Stimulated activated naive CD8-positive, alpha-beta T cell treated with anti-CD3 and anti-CD28 coated beads, Interleukin-15, Interleukin-2, amounts not matched to agents 100 ng/mL and 50 ng/mL, for 24 hours (primary cell): Measurements from ENCODE around the gene GAPDHS.
A peak's percentile ranks its signal among the peaks of the same experiment; 100 is the strongest.

ENCODE experiments used
- H3K27ac Mint-ChIP-seq: one replicate; pipeline ENCODE4 v1.8.0; 2021; ENCODE audit warnings: mild to moderate bottlenecking, mixed read lengths
- H3K27me3 Mint-ChIP-seq: one replicate; pipeline ENCODE4 v1.8.0; 2021; ENCODE audit warnings: mixed read lengths
- H3K36me3 Mint-ChIP-seq: one replicate; pipeline ENCODE4 v1.8.0; 2021; ENCODE audit warnings: low read depth, mixed read lengths
- H3K4me1 Mint-ChIP-seq: one replicate; pipeline ENCODE4 v1.8.0; 2021; ENCODE audit warnings: low read depth, mixed read lengths
- H3K4me3 Mint-ChIP-seq: one replicate; pipeline ENCODE4 v1.8.0; 2021; ENCODE audit warnings: mild to moderate bottlenecking, mixed read lengths
- H3K9me3 Mint-ChIP-seq: one replicate; pipeline ENCODE4 v1.8.0; 2021; ENCODE audit warnings: mixed read lengths

The GAPDHS gene

GRCh38 chr19:35555301-35556005 is 22.2 kb downstream of the GAPDHS start:
- Mint-ChIP-seq H3K27me3 (peaks cover 29% of the 10 kb centered on the region), H3K27ac (no peak overlapping the region), H3K9me3 (no peaks in the 10 kb centered on the region), H3K4me3 (no peak overlapping the region), H3K36me3 (peaks cover 6% of the 10 kb centered on the region), H3K4me1 (peaks cover 9% of the 10 kb centered on the region)

GRCh38 chr19:35556025-35556590 is 22.9 kb downstream of the GAPDHS start:
- Mint-ChIP-seq H3K9me3 (no peaks in the 10 kb centered on the region), H3K27ac (no peak overlapping the region), H3K27me3 (peaks cover 33% of the 10 kb centered on the region), H3K4me3 (no peak overlapping the region), H3K4me1 (peaks cover 9% of the 10 kb centered on the region), H3K36me3 (no peaks in the 10 kb centered on the region)

- H3K4me3 Mint-ChIP-seq, result peak overlapping the region; percentile 48
- H3K27me3 Mint-ChIP-seq, result peaks cover 40% of the 10 kb centered on the region
- H3K27ac Mint-ChIP-seq, result no peak overlapping the region
Measured at GRCh38 chr19:35556846-35557538, 23.7 kb downstream of the GAPDHS start.

GRCh38 chr19:35557539-35558399 is 24.5 kb downstream of the GAPDHS start:
- peaks cover 43% of the 10 kb centered on the region for H3K27me3 Mint-ChIP-seq
- H3K9me3 Mint-ChIP-seq, result no peaks in the 10 kb centered on the region
- no peak overlapping the region for H3K27ac Mint-ChIP-seq
- H3K36me3 Mint-ChIP-seq, result no peaks in the 10 kb centered on the region
- peak overlapping the region; percentile 71 for H3K4me3 Mint-ChIP-seq
- peaks cover 9% of the 10 kb centered on the region for H3K4me1 Mint-ChIP-seq

More at GRCh38 chr19:35556846-35557538, 23.7 kb downstream of the GAPDHS start:
- Mint-ChIP-seq H3K9me3 (no peaks in the 10 kb centered on the region), H3K36me3 (no peaks in the 10 kb centered on the region), H3K4me1 (peaks cover 9% of the 10 kb centered on the region)

- H3K36me3 Mint-ChIP-seq, result no peaks in the 10 kb centered on the region
- peaks cover 9% of the 10 kb centered on the region for H3K4me1 Mint-ChIP-seq
- H3K27ac Mint-ChIP-seq, result no peak overlapping the region
- H3K4me3 Mint-ChIP-seq, result peak overlapping the region; percentile 15
- H3K9me3 Mint-ChIP-seq, result no peaks in the 10 kb centered on the region
- H3K27me3 Mint-ChIP-seq, result peaks cover 43% of the 10 kb centered on the region
Measured at GRCh38 chr19:35558400-35559280, 25.4 kb downstream of the GAPDHS start.

- H3K27me3 Mint-ChIP-seq, result peaks cover 43% of the 10 kb centered on the region
Measured at GRCh38 chr19:35559281-35559659, 26.0 kb downstream of the GAPDHS start.

GRCh38 chr19:35559781-35560180 is 26.5 kb downstream of the GAPDHS start:
- H3K4me3 Mint-ChIP-seq, result no peak overlapping the region
- peaks cover 43% of the 10 kb centered on the region for H3K27me3 Mint-ChIP-seq
- H3K9me3 Mint-ChIP-seq, result no peaks in the 10 kb centered on the region
- H3K36me3 Mint-ChIP-seq, result no peaks in the 10 kb centered on the region
- peaks cover 9% of the 10 kb centered on the region for H3K4me1 Mint-ChIP-seq
- no peak overlapping the region for H3K27ac Mint-ChIP-seq

More at GRCh38 chr19:35559281-35559659, 26.0 kb downstream of the GAPDHS start:
- H3K36me3 Mint-ChIP-seq, result no peaks in the 10 kb centered on the region
- H3K4me1 Mint-ChIP-seq, result peaks cover 9% of the 10 kb centered on the region
- no peaks in the 10 kb centered on the region for H3K9me3 Mint-ChIP-seq
- H3K4me3 Mint-ChIP-seq, result peak overlapping the region; percentile 15
- H3K27ac Mint-ChIP-seq, result no peak overlapping the region

- Mint-ChIP-seq H3K36me3 (no peaks in the 10 kb centered on the region), H3K4me3 (no peak overlapping the region), H3K4me1 (peaks cover 9% of the 10 kb centered on the region), H3K9me3 (no peaks in the 10 kb centered on the region), H3K27ac (no peak overlapping the region), H3K27me3 (peaks cover 43% of the 10 kb centered on the region)
Measured at GRCh38 chr19:35560271-35560670, 27.0 kb downstream of the GAPDHS start.

GRCh38 chr19:35560677-35561076 is 27.4 kb downstream of the GAPDHS start:
- Mint-ChIP-seq H3K27ac (no peak overlapping the region), H3K36me3 (no peaks in the 10 kb centered on the region), H3K4me1 (peaks cover 9% of the 10 kb centered on the region), H3K9me3 (no peaks in the 10 kb centered on the region), H3K4me3 (no peak overlapping the region), H3K27me3 (peaks cover 43% of the 10 kb centered on the region)

GRCh38 chr19:35561436-35561835 is 28.2 kb downstream of the GAPDHS start:
- Mint-ChIP-seq H3K27ac (no peak overlapping the region), H3K4me3 (no peak overlapping the region), H3K27me3 (peaks cover 41% of the 10 kb centered on the region), H3K9me3 (no peaks in the 10 kb centered on the region), H3K36me3 (no peaks in the 10 kb centered on the region), H3K4me1 (peaks cover 9% of the 10 kb centered on the region)

GRCh38 chr19:35562336-35562735 is 29.1 kb downstream of the GAPDHS start:
- H3K4me1 Mint-ChIP-seq, result peaks cover 5% of the 10 kb centered on the region
- no peaks in the 10 kb centered on the region for H3K36me3 Mint-ChIP-seq
- no peak overlapping the region for H3K4me3 Mint-ChIP-seq
- no peak overlapping the region for H3K27ac Mint-ChIP-seq
- H3K9me3 Mint-ChIP-seq, result no peaks in the 10 kb centered on the region
- H3K27me3 Mint-ChIP-seq, result peaks cover 40% of the 10 kb centered on the region

- Mint-ChIP-seq H3K27ac (no peak overlapping the region), H3K4me1 (peaks cover 2% of the 10 kb centered on the region), H3K9me3 (no peaks in the 10 kb centered on the region), H3K36me3 (no peaks in the 10 kb centered on the region), H3K4me3 (no peak overlapping the region), H3K27me3 (peaks cover 38% of the 10 kb centered on the region)
Measured at GRCh38 chr19:35562776-35563175, 29.5 kb downstream of the GAPDHS start.

- H3K4me1 Mint-ChIP-seq, result no peaks in the 10 kb centered on the region
- no peaks in the 10 kb centered on the region for H3K9me3 Mint-ChIP-seq
- no peaks in the 10 kb centered on the region for H3K36me3 Mint-ChIP-seq
- no peak within 1 kb of the TSS for H3K4me3 Mint-ChIP-seq
- H3K27ac Mint-ChIP-seq, result no peak within 1 kb of the TSS
- H3K27me3 Mint-ChIP-seq, result peaks cover 36% of the 10 kb centered on the region
Measured at GRCh38 chr19:35563207-35563829, 30.1 kb downstream of the GAPDHS start, which contains the start of gene ATP4A. Gene ATP4A, minus strand, starts transcription at chr19:35563658. Its CDS starts 29 bp downstream, at chr19:35563629.
